Glomerular endothelial cell (primary cell): ENCODE measurements around the gene NR5A1. TPM values are rescaled to one million over a fixed set of nuclear protein-coding genes. Genes with fewer than 3 reads are reported as not detected.

ENCODE experiments used
- DNase-seq: peaks from one replicate; pipeline ENCODE4 v3.0.0-alpha.2; 2011; ENCODE audit warnings: low read depth, low spot score; ENCODE audit errors: extremely low read depth
- total RNA-seq: library from RNA; depleted of rRNA; stranded (reverse); fragments of >200 nt; gene quantifications from 2 replicates; pipeline ENCODE4 v1.2.3, GENCODE V29; 2015

The NR5A1 gene
- total RNA-seq, 1 donor from 2014 or later, result not detected

GRCh38 chr9:124514874-124515273 lies 7.7 kb upstream of the NR5A1 start:
- no peak for DNase-seq

- no peak for DNase-seq
Measured at GRCh38 chr9:124514125-124514524, 6.9 kb upstream of the NR5A1 start.

- DNase-seq, result no peak
Measured at GRCh38 chr9:124513376-124513994, 6.3 kb upstream of the NR5A1 start.

- no peak for DNase-seq
Measured at GRCh38 chr9:124512806-124513204, 5.6 kb upstream of the NR5A1 start.

GRCh38 chr9:124511891-124512805 lies 4.9 kb upstream of the NR5A1 start:
- no peak for DNase-seq

- DNase-seq, result no peak
Measured at GRCh38 chr9:124511426-124511840, 4.2 kb upstream of the NR5A1 start.

GRCh38 chr9:124510650-124511425 lies 3.6 kb upstream of the NR5A1 start:
- no peak for DNase-seq

- no peak for DNase-seq
Measured at GRCh38 chr9:124507880-124508423, 753 bp upstream of the NR5A1 start.

- DNase-seq, result no peak
Measured at GRCh38 chr9:124506433-124506832, 766 bp downstream of the NR5A1 start.

GRCh38 chr9:124505901-124506346 lies 1.3 kb downstream of the NR5A1 start:
- DNase-seq, result no peak

GRCh38 chr9:124505006-124505900 lies 1.9 kb downstream of the NR5A1 start:
- no peak for DNase-seq

GRCh38 chr9:124504530-124505005 lies 2.6 kb downstream of the NR5A1 start:
- DNase-seq, result no peak

GRCh38 chr9:124503713-124504529 lies 3.3 kb downstream of the NR5A1 start:
- no peak for DNase-seq

- DNase-seq, result no peak
Measured at GRCh38 chr9:124502711-124503702, 4.2 kb downstream of the NR5A1 start.

- no peak for DNase-seq
Measured at GRCh38 chr9:124501771-124502320, 5.4 kb downstream of the NR5A1 start.

- no peak for DNase-seq
Measured at GRCh38 chr9:124500796-124501611, 6.2 kb downstream of the NR5A1 start.
